Stimulated activated CD8-positive, alpha-beta memory T cell treated with anti-CD3 and anti-CD28 coated beads, Interleukin-7, amount 100 ng/mL, for 48 hours (primary cell): ENCODE data around the gene LOXL4.

Experiments used
- DNase-seq, 2 donors: peaks; one replicate each; pipeline ENCODE4 v3.0.0-alpha.2; 2020; ENCODE audit warnings: low read depth in 1 of 2; ENCODE audit errors: extremely low read depth in 1 of 2

Gene LOXL4

GRCh38 chr10:98265403-98266378 lies 2.3 kb downstream of the LOXL4 start:
- no peak for DNase-seq

- no peak for DNase-seq
These were observed 3.5 kb downstream of the LOXL4 start for GRCh38 chr10:98264378-98265065.

GRCh38 chr10:98263088-98263487 lies 4.9 kb downstream of the LOXL4 start:
- DNase-seq, result no peak

DNA sequence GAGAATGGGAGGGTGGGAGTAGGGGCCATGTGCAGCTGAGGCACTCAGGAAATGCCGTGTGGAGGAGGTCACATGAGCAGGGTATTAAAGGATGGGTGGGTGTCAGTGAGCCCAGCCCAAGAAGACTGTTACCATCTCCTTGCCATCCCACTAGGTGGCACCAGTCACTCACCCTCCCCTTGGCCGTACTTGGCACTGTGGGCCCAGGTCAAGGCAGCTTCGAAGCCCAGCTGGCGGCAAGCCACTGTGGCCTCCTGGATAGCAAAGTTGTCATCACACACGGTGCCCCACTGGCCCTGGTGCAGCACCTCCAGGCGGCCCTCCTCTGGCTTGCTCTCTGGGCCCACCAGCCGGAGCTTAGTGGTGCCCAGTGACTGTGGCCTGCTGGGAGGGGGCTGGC lies 5.4 kb downstream of the LOXL4 start:
- no peak for DNase-seq

DNA sequence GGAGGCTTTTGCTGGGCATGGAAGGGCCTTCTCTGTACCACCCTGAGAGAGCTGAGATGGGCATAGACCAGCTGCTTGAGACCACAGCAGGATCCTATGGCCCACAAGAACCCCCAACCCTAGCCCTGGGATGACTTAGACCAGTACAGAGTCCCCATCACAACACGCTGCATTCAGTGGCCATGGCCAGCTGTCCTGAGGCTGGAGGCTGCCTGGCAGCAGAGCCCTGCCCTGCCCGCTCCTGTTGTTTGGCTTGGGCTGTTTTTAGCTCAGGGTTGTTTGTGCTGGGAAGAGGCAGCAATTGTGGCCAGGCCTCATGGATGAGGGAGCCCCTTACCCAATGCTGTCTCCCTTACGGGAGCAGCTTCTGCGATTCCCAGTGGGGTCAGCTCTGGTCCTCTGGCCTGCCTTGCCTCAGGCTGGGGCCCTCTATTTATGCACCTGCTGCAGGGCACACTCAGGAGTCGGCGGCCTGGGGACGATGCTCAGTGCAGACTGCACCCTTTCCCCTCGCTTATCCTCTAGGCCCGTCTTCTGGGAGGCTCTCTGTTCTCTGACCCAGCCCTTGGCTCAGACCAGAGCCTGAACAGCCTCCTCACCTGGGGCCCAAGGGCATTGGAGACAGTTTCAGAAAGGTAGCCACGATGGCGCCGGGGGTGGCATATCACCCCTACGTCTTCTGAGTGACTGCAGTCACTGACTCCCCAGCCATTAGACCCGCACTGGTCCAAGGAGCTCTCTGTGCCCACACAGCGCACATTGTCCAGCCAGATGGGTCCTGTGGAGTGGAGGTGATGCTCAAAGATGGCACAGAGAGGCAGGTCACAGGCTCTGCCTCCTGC lies 6.3 kb downstream of the LOXL4 start:
- DNase-seq, result no peak

GRCh38 chr10:98260752-98261151 lies 7.2 kb downstream of the LOXL4 start:
- DNase-seq, result no peak

GRCh38 chr10:98260350-98260749 lies 7.6 kb downstream of the LOXL4 start:
- no peak for DNase-seq

DNA sequence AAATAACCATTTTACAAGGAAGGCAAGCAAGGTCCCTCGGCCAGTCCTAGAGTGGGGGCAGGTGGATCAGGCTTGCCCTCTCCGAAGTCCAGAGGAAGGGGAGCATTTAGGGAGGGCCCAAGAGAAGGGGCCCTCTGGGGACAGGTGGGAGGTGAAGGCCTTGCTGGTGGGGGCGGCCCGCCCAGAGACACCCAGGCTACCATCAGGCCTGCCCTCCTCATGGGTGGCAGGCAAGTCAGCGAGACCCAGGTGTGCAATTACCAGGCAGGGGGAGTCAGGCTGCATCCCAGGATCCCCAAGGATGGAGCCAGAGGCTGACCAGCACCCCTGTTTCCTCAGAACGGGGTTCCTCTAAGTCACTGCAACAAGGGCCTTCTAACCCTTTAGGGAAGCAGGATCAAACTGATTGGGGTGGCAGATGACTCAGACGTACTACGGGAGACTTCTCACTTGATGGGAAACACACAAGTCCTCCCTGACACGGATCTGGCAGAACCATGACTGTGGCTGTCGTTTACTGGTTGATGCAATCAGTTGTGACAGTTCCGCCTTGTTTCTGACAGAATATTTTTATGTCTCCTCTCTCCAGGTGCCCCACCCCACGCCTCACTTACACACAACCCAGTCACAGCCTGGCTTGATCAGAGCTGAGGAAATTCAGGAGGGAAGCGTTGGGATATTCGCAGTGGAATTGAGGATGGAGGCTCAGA lies 8.2 kb downstream of the LOXL4 start:
- no peak for DNase-seq

- no peak for DNase-seq
These were observed 9.1 kb downstream of the LOXL4 start for GRCh38 chr10:98258683-98259454.

DNA sequence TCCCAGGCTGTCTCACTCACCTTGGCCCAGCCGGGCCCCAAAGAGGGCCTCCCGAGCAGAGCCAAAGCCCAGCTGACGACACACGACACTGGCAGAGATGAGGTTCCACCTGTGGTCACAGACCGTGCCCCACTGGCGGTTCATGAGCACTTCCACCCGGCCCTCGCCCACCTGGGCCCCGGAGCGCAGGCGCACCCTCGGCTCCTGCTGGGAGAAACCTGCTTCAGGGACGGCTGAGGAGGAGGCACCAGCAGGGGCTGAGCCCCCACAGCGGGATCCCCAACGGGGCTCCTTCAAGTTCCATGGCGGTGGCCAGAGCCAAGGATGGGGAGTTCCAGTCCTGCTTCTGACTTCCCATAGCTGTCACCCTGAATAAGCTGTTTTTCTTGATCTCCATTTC lies 10.0 kb downstream of the LOXL4 start:
- DNase-seq, result no peak

- DNase-seq, result no peak
These were observed 10.8 kb downstream of the LOXL4 start for GRCh38 chr10:98257198-98257597.

DNA sequence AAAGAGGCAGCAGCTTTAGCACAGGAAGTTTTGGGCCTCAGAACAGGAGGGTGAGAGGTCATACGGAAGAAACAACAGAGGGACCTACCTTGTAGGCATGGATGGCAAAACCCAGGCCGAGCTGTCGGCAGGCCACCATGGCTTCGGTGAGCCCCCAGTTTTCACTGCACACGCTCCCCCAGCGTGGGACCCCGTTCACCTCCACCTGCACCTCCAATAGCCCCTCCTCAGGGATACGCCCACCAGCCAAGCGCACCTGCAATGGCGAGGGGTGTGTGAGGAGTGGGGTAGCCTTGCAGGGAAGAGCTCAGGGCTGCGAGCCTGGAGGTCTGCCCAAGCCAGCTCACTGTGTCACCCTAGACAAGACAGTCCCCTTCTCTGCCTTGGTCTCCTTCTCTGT lies 11.3 kb downstream of the LOXL4 start:
- no peak for DNase-seq

- no peak for DNase-seq
These were observed 12.7 kb downstream of the LOXL4 start for GRCh38 chr10:98255146-98255877.

- DNase-seq, result no peak
These were observed 13.6 kb downstream of the LOXL4 start for GRCh38 chr10:98254234-98254974.

GRCh38 chr10:98253499-98253898 lies 14.5 kb downstream of the LOXL4 start:
- no peak for DNase-seq

- no peak for DNase-seq
These were observed 15.5 kb downstream of the LOXL4 start for GRCh38 chr10:98252464-98252863.

DNA sequence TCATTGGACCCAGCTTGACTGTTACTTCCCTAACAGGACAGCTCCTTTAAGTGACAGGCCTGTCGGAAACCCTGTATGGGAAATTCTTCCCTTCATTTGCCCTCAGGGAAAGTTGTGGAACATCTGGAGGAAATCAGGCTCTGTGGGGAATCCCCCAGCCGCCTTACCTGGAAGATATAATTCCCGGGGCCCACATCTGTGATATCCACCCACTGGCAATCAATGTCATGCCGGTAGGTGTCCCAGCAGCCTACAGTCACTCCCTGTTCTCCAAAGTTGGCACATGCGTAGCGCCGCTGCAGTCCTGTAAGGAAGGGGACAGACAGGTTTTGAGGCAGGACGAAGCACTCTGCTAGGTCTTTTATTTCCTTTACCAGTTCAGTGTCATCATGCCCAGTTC lies 16.6 kb downstream of the LOXL4 start:
- DNase-seq, result no peak

- DNase-seq, result no peak
These were observed 18.9 kb downstream of the LOXL4 start for GRCh38 chr10:98249134-98249533.
